ENCODE measurements around the gene CSN2.
"Not testable (repeated sequence)": the region's sequence is repeated elsewhere in the genome, so short reads cannot be mapped to it uniquely, and the experiment has no call there.

Gene CSN2

GRCh38 chr4:69965628-69966027 is at the start of gene CSN2:
TSS of gene CSN2 (minus strand) at chr4:69965728. CDS start at chr4:69960995, 4,733 bp downstream.
- DNase-seq = no peak

GRCh38 chr4:70008771-70009170 is 43.2 kb upstream of the CSN2 start:
- DNase-seq = no peak

- no peak for DNase-seq
These were observed 37.0 kb upstream of the CSN2 start for GRCh38 chr4:70002507-70002906.

GRCh38 chr4:70000711-70001110 is 35.2 kb upstream of the CSN2 start:
- no peak for DNase-seq

- DNase-seq = no peak
These were observed 33.9 kb upstream of the CSN2 start for GRCh38 chr4:69999420-69999819.

- DNase-seq = no peak
These were observed 30.0 kb upstream of the CSN2 start, which contains the start of gene STATH for GRCh38 chr4:69995526-69996016. TSS of gene STATH (plus strand) at chr4:69995966. CDS start at chr4:69998438, 2,472 bp downstream.

GRCh38 chr4:69994782-69995181 is 29.3 kb upstream of the CSN2 start:
- DNase-seq = no peak

GRCh38 chr4:69991016-69991415 is 25.5 kb upstream of the CSN2 start:
- DNase-seq = no peak

GRCh38 chr4:69986663-69987062 is 21.1 kb upstream of the CSN2 start:
- DNase-seq = no peak

GRCh38 chr4:69984030-69984443 is 18.5 kb upstream of the CSN2 start:
- DNase-seq = no peak

- DNase-seq = no peak
These were observed 12.1 kb upstream of the CSN2 start for GRCh38 chr4:69977582-69977981.

- DNase-seq = no peak
These were observed 9.1 kb upstream of the CSN2 start for GRCh38 chr4:69974631-69975030.

GRCh38 chr4:69970071-69970470 is 4.5 kb upstream of the CSN2 start:
- no peak for DNase-seq

- no peak for DNase-seq
These were observed 8.3 kb downstream of the CSN2 start for GRCh38 chr4:69957209-69957608.

GRCh38 chr4:69951602-69952001 is 13.9 kb downstream of the CSN2 start:
- no peak for DNase-seq

- DNase-seq = no peak
These were observed 29.0 kb downstream of the CSN2 start for GRCh38 chr4:69936566-69936965.

GRCh38 chr4:69934150-69934549 is 31.4 kb downstream of the CSN2 start:
- DNase-seq = no peak

GRCh38 chr4:69930768-69931167 is 34.8 kb downstream of the CSN2 start, which contains the start of gene CSN1S1:
TSS of gene CSN1S1 (plus strand) at chr4:69931068. CDS start at chr4:69932556, 1,488 bp downstream.
- no peak for DNase-seq

GRCh38 chr4:69923782-69924410 is 41.6 kb downstream of the CSN2 start:
- not testable (repeated sequence) for DNase-seq

- DNase-seq = no peak
These were observed 44.7 kb downstream of the CSN2 start for GRCh38 chr4:69920874-69921273.

- DNase-seq = no peak
These were observed 55.3 kb downstream of the CSN2 start for GRCh38 chr4:69910016-69910782.

- DNase-seq = no peak
These were observed 56.3 kb downstream of the CSN2 start for GRCh38 chr4:69909195-69909594.

- no peak for DNase-seq
These were observed 58.4 kb downstream of the CSN2 start for GRCh38 chr4:69907151-69907550.
